GM21723 (cell line): ENCODE measurements around the gene SLC15A4.

Experiments
- ATAC-seq: cut with Tn5 transposase; IDR thresholded peaks from one replicate; pipeline ENCODE4 v1.9.1; 2021; ENCODE audit warnings: mild to moderate bottlenecking, moderate library complexity; ENCODE audit not compliant: unreplicated experiment

The SLC15A4 gene

DNA sequence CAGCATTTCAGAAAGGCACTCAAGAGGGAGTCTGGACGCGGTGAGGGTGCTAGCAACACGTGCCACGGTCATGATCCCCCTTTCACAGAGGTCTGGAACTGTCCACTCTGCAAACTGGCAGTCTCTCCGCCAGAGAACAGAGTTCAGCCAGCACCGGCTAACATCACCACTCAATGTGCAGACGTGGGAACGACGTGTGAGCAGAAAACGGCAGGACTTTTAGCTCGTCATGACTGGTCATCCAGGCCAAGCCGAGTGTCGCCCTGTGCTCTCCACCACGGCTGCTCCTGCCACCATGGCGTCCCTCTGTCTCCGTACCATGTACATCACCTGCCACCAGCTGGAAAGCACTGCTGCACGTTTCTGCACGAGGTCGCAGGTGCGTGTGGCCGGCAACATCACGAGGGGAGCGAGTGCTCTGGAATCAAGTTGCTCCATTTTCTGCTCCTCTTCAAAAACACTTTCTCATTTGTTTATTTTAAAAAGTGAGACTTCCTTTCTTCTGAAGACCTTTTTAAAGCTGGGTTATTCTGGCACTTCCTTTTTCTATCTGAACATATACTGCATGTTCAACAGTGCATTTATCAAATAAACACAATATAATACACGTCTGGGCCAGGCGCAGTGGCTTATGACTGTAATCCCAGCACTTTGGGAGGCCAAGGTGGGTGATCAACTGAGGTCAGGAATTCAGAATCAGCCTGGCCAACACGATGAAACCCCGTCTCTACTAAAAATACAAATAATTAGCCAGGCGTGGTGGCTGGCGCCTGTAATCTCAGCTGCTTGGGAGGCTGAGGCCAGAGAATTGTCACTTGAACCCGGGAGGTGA, 28.0 kb downstream of the SLC15A4 start:
- no peak for ATAC-seq

DNA sequence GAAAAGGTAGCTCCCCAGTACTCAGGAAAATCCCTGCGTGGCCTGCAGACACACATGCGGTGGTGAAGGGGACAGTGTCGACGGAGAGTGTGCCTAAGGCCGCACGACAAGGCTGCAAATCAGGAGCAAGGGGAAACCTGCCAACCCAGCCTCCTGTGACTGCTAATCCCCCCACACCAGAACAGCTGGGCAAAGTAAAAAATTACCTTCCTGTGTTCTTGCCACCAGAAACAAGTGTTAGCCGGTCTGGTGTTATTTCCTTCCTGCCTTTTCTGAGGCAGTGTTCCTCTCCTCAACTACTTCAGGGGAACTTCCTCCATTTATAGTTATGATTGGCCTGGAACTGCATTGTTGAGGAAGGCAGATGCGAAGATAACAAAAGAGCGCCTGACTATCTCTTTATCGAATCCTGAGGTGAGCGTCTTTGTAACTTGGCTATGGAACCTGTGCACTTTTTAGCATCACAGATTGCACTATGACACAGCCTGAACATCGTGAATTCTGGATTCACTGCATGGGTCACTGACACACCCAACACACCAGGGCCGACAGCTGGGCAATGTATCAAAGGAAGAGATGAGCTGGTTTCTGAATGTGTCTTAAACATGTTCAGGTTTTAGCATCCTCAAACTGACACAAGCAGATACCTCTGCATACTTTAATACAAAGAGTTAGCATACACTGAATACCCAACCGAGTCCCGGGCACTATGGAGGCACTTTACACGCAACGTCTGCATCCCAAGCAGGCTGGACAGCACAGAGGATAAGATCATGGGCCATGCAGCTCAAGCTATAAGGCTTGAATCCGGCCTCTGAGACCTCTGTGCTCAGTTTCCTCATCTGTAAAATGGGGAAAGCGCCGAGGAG, 28.9 kb downstream of the SLC15A4 start:
- no peak for ATAC-seq

DNA sequence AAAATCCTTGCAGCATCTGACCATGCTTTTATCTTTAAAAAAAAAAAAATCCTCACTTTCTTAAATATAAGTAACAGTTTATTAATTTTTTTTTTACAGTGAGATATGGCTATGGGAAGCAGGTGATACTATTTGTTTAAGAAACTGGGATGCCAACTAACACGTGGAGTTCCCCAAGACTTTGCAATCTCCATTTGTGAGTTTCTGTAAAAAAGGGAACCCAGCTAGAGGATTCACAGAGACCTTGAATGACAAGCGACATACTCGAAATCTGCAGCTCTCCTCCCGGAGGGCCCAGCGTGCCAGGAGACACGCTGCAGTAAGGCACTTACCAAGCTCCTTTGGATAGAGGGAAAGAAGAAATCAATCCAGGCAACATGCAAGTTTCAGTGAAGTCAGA, 30.1 kb downstream of the SLC15A4 start:
- no peak for ATAC-seq

DNA sequence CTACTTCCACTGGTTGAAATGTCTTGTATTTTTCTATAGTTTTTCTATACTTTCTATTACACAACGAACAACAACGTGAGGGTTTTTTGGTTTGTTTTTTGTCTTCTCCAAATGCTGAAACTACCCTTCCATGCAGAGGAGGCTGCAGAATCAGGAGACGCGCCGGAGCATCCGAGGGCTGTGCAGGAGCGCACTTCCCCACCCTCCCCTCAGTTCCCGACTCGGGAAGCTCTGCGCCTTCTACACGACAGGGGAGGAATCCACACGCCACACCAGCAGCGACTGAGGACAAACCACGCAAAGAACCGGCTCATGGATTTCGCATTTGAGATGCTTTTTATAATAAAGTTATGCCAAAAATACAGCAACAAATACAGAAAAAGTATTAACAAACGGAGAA, 30.9 kb downstream of the SLC15A4 start:
- ATAC-seq: no peak

DNA sequence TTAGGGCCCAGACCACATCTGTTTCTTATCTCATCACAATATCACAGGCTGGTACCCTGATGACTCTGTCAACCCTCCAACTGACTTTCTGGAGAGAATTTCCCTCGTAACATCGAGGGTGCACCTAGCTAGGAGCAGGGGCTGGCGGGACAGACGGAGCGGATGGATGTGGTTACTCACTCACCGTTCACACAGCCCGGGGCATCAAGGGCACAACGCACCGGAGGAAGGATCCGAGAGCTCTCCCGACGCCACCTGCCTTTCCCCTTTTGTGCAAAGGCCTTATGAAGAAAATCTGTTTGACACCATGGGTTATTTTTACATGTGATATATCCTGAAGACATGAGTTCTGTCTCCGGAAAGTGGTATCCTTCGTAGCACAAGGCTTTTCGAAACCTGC, 31.4 kb downstream of the SLC15A4 start:
- ATAC-seq: no peak

DNA sequence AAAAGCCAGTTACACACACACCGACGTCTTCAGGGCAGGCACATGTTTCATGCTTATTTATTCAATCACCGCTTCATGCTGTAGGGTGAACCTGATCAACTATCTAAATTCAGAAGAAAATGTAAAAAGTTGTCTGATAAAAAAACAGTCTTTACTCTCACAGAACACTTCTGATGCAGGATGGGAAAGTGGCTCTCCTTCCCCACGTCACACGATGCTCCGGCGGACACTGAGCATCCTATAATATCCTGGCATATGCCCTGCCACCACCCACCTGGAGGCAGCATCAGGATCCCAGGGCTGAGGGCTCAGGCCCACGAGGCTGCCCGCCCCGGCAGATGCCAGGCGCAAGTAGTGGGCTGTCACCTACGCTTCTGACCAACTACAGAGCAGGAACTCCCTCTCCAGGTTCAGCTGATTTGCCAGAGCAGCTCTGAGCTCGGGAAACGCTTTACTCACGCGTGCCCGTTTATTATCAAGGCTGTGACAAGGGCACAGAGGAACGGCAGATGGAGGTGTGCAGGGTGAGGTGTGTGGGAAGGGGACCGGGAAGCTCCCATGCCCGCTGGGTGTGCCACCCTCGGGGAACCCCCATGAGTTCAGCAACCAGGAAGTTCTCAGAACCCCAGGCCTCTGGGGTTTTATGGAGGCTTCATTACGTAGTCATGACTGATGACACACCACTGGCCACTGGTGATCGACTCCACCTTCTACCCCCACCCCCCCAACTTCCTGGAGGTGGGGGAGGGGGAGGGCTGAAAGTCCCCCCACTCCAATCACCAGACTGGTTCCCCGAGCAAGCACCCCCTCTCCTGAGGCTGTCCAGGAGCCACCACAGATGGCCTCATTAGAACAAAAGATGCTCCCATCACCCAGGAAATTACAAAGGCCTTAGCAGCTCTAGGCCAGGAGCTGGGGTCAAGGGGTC, 32.1 kb downstream of the SLC15A4 start:
- peak; percentile 20 for ATAC-seq

DNA sequence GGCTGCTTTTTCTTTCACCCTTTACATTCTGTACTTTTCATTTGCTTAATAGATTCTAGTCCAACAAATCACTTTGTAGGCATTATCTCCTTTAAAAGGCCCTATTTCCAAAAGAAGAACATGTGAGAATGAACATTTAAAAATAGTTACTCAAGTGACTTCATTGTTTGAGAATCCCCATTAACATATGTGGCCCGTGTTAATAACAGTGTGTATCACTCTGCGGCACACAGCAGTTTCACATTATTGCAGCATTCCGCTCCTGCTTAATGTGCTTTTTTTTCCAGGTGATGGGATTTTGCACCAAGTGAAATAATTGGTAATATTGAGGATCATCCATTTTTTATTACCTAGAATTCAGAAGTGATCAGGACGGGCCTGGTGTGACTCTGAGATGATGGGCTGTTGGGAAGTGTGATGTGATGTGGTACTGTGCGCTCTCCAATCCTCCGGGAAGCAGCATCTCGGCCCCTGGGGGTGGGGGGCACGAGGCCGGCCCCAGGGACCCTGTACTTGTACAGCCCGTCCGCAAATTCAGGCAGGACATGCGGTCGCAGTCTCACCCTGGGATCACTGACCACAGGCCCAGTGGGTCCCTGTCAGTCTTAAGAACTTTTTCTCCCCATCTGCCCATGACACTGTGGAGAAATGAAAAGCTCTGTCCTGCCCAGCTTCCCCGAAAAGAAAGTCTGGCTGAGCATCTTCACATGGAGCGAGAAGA, 32.9 kb downstream of the SLC15A4 start:
- no peak for ATAC-seq

DNA sequence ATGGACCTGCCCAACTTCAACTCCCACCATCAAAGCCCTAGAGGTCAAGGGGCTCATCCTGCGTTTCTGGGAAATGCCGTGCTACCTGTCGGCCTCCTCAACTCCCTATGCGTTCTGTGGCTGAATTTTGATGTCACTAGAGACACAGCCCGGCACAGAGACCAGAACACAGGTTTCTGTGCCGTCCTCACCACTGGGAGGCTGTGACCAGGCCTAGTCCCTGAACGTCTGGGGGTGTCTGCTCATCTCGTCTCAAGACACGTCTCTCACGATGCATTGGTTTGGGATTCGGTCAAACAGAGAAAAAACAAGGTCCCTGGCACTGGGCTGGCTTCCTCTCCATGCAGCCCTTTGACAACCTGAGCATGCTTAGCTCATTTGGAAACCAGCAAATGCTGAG, 33.5 kb downstream of the SLC15A4 start:
- ATAC-seq: no peak

DNA sequence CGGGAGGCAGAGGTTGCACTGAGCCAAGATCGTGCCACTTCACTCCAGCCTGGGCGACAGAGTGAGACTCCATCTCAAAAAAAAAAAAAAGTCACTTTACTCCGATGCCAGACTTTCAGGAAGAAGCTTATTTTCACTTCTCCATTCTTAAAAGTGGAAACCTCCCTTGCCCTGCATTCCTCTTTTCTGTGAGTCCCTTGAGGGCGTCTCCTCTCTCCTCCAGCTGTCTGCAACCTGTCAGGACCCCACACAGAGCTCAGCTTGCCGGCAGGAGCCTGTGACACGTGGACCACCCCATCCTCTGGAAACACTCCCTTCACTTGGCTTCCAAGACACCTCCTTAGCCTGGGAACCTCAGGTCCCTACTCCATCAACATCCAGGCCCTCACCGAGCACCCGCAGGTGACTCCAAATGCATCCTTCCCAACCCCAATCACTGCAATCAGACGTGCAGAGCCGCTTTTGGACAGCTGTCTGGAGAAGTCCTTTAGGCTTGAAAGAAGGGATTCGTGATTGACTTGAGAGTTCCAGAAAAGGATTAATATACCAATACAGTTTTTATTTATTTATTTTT, 34.3 kb downstream of the SLC15A4 start:
- ATAC-seq: no peak

DNA sequence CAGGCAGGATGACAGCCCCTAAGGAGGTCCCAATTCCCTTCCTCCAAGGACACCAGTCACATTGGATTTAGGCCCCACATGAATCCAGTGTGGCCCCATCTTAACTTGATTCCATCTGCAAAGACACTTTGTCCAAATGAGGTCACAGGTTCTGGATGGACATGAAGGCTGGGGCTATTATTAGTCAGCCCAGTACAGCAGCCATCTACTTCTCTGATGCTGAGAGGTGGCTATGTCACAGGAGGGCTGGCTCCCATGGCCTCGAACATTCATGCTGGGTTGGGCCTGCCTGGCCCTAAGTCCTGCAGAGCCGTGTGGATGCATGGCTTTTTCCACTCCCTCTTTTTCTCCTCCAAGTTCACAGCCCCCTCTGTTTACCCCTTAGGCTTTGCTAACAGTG, 35.9 kb downstream of the SLC15A4 start:
- ATAC-seq: no peak

DNA sequence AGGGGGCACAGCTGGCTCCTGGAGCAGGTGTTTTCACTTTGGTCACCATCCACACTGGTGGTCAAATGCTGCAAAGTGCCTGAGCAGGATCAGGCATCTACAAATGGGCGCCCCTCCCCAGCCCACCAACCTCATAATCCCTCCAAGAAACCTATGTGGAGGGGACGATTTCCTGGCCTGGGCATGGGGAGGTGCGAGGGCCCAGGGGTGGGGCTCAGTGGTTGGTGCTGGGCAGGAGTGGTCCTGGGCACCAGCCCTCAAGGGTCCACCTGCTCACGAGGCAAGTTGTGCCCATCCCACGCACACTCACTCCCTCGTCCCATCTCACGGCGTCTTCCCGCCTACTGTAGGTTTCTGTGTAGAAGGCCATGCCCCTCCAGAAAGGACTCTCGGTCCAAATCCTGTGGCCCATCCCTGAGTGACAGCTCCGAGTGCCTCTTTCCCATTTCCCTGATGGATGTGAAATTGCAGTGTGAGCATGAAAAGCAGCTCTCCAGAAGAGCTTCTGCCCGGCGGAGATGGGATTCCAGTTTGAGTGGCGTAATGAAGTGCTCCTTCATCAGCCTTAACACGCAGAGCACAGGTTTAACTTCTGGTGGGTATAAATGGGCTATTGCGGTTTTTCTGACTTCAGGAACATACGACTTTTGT, 36.9 kb downstream of the SLC15A4 start:
- ATAC-seq: no peak

DNA sequence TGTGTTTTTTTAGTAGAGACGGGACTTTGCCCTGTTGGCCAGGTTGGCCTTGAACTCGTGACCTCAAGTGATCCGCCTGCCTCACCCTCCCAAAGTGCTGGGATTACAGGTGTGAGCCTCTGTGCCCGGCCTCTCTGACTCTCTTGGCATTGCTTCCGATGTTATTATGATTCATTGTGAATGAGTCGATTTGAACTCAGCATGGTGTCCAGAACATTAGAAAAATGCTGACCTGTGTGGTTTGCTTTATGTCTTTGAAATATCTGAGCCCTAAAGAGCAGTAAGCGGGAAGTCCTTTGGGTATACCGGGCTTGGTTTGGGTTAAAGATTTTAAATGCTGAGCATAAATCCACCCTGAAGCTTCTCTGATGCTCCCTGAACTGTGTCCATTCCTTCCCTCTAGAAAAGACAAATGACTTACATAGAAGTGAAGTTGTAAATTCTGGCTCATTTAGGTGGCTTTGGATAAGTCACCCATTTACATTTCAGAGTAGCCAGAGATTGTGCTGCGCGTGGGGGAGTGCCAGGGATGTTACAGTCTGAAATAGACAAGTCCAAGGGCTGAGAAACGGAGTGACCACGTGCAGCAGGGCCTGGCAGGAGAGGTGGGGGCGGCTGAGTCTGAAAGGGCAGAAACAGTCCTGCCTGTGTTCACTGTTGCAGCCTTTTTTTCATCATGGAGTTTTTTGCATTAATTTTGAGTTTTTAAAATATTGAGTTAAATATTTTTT, 39.6 kb downstream of the SLC15A4 start:
- ATAC-seq: no peak

DNA sequence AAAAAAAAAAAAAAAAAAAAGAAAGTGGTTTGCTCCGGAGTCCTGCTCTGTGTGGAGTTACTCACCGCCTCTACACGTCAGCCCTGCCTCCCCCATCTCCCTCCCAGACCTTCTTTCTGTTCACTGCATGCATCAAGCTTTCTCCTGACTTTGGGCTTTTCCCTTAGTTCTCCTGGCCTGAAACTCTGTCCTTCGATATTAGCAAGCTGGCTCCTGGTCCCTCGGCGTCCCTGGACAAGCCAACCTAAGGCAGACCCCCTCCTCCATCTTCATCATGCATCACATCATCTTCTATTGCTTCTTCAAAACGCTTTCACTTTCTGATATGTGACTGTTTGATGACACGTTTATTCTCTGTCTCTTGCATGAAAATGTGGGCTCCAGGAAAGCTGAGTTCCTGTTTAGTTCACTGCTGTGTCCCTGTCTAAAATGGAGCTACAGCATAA, 40.6 kb downstream of the SLC15A4 start:
- ATAC-seq: peak; percentile 74

DNA sequence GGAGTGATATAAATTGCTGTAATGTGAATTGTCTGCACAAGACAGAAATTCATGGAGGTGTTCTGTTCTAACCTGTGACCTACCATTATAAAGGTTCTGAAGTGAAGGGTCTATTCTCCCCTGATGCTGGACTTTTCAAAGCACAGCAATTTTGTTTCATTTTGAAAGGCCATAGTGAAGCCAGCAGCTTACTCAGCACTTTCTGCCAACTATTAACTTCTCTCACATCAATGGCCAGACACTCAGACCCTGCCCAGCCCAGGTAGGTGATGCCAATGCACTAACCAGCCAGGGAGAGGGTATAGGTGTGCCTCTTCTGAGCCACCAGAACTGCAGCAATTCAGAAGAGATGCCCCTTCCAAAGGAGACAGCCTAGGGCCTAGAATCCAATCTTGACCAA, 43.9 kb downstream of the SLC15A4 start:
- ATAC-seq: no peak

DNA sequence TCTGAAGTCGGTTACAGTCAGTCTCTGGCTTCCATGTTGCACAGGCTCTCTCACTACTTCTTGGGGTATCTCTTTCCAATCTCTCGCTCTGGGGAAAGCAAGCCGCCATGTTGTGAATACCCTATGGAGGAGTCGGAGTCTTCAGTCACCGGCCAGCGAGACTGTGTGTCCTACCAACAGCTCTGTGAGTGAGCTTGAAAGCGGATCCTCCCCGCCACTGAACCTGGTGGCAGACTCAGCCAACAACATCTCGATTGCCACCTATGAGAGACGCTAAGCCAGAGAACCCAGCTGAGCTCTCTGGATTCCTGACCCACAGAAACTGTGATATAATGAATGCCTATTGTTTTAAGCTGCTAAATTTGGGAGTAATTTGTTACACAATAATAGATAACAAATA, 51.5 kb downstream of the SLC15A4 start:
- no peak for ATAC-seq

DNA sequence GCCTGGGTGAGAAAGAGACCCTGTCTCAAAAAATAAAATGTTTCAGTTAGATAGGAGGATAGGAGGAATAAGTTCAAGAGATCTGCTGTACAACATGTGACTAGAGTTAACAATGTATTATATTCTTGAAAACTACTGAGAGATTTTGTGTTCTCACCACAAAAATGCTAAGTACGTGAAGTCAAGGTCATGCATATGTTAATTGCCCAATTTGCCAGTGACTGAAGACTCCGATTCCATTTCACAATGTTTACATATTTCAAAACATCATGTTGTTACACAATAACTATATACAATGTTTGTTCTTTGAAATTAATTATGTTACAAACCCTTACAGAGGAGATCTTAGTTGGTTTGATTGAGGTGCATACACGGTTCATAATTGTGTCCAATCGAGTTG, 52.1 kb downstream of the SLC15A4 start:
- no peak for ATAC-seq

DNA sequence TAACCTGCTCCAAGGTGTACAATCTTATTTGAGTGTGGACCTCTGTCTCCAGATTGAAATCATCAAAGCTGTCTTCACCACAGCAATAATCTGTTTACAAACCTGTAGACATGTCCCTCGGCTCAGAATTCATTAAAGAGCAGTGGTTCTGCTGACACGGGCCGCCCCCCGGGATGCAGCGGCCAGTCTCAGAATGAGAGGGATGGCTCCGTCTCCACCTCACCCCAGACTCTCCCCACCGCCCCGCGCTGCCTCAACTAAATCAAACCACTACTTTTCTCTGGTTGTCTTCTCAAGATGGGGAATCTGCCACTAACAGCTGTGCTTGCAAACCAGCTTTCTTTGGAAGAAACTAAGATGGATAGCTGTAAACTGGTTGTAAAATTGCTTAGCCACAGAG, 56.2 kb downstream of the SLC15A4 start:
- no peak for ATAC-seq

DNA sequence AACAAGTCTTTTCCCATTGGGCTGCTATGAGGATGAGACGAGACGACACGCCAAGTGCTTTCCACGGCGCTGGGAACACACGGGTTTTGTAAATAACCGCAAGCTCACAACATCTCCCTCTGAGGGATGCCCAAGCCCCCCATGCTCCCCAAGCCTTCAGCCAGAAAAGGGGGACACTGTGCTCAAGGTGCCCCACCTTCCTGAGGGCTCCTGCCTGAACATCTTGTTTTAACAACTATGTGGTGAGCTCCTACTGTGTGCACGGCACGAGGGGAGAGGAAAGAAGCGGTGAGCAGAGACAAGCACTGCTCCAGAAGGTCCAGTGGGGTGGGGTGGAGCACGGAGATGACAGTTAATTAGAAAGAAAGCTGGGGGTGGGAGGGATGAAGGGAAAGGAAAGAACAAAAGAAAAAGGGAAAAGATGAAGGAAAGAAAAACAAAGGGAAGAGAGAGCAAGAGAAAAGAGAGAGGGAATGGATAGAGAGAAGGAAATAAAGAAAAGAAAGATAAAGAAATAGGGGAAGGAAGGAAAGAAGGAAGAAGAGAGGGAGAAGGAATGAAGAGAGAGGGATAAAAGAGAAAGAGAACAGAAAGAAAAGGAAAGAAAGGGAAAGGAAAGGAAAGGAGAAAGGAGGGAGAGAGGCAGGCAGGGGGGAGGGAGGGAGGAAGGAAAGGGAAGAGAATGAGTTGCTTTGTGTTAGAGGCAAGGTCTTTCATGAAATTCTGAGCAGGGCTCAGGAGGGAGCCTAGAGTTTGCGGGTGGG, 56.8 kb downstream of the SLC15A4 start:
- no peak for ATAC-seq
